ENCODE results near the gene KRTAP9-2. TPM values are rescaled to one million over a fixed set of nuclear protein-coding genes. Genes with fewer than 3 reads are reported as not detected.
"Not testable (repeated sequence)": the region's sequence is repeated elsewhere in the genome, so short reads cannot be mapped to it uniquely, and the experiment has no call there.

KRTAP9-2 gene
- total RNA-seq, 4 donors from 2014 or later, result not detected

DNA sequence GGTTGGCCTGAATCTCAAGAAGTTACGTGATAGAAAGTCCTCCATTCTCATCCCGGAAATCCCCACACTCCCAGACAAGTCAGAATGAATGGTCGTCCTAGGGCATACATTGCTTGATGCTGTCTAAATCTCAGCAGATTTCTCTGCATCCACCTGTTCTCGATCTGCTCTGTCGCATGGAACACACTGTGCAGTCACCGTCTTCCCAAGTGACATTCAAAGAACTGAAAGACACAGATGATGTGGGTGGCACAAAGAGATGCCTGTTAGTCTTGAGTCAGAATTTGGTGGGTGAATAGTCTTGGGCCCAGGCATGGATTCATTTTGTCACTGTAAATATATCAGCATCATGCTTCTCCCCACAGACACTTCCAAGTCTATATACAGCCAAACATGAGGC is 5.3 kb downstream of the KRTAP9-2 start:
- H3K27me3 ChIP-seq, result peaks cover 0 to 5% (median 4%) of the 10 kb centered on the region in 3 donors
- in situ Hi-C loops (cut with MboI; ENCODE audit: low sequenced_read_pairs in 4 of 4), result no loop called here
- DNase-seq, result no peak
- H3K9me3 ChIP-seq, result no peaks in the 10 kb centered on the region
- H3K4me3 ChIP-seq, result no peak overlapping the region
- H3K4me1 ChIP-seq, result no peaks in the 10 kb centered on the region
- no peaks in the 10 kb centered on the region for H3K36me3 ChIP-seq
- ATAC-seq, result no peak
- no peak overlapping the region for H3K27ac ChIP-seq
- TF ChIP-seq, protein P1, sequence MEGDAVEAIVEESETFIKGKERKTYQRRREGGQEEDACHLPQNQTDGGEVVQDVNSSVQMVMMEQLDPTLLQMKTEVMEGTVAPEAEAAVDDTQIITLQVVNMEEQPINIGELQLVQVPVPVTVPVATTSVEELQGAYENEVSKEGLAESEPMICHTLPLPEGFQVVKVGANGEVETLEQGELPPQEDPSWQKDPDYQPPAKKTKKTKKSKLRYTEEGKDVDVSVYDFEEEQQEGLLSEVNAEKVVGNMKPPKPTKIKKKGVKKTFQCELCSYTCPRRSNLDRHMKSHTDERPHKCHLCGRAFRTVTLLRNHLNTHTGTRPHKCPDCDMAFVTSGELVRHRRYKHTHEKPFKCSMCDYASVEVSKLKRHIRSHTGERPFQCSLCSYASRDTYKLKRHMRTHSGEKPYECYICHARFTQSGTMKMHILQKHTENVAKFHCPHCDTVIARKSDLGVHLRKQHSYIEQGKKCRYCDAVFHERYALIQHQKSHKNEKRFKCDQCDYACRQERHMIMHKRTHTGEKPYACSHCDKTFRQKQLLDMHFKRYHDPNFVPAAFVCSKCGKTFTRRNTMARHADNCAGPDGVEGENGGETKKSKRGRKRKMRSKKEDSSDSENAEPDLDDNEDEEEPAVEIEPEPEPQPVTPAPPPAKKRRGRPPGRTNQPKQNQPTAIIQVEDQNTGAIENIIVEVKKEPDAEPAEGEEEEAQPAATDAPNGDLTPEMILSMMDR (IDR thresholded peaks at IDR 0.05 in 4 of 5, conservative IDR thresholded peaks at IDR 0.05 in 1 of 5), result no peak
- TF ChIP-seq POLR2A (IDR thresholded peaks at IDR 0.05), result no peak
- intact Hi-C loops (cut with DNase I; ENCODE audit: low total_unique reads), result no loop called here

DNA sequence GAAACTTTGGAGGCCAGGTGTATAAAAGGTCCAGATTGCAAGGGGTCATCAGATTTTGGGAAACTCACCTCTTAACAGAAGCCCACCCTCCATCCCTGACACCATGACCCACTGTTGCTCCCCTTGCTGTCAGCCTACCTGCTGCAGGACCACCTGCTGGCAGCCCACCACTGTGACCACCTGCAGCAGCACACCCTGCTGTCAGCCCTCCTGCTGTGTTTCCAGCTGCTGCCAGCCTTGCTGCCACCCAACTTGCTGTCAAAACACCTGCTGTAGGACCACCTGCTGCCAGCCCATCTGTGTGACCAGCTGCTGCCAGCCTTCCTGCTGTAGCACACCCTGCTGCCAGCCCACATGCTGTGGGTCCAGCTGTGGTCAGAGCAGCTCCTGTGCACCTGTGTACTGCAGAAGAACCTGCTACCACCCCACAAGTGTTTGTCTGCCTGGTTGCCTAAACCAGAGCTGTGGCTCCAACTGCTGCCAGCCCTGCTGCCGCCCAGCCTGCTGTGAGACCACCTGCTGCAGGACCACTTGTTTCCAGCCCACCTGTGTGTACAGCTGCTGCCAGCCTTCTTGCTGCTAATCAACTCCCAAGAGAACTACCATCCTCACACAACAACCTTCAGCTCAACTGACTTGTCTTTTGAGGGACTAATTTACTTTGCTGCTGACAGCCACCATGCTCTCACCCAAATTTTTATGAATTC is 6.1 kb downstream of the KRTAP9-2 start, which contains the start of gene KRTAP9-3:
TSS of gene KRTAP9-3 (plus strand) at position 51 of the 707 bp plus-strand sequence. CDS start at position 104, 53 bp downstream.
- ATAC-seq; H3K36me3 ChIP-seq; H3K9me3 ChIP-seq; intact Hi-C loops (cut with DNase I; ENCODE audit: low total_unique reads); H3K4me3 ChIP-seq; DNase-seq; H3K4me1 ChIP-seq; H3K27ac ChIP-seq; in situ Hi-C loops (cut with MboI; ENCODE audit: low sequenced_read_pairs in 4 of 4); H3K27me3 ChIP-seq: not testable (repeated sequence)

GRCh38 chr17:41237116-41237515 is 10.7 kb downstream of the KRTAP9-2 start:
- intact Hi-C loops (cut with DNase I; ENCODE audit: low total_unique reads); in situ Hi-C loops (cut with MboI; ENCODE audit: low sequenced_read_pairs in 4 of 4); H3K4me3 ChIP-seq; DNase-seq; H3K4me1 ChIP-seq; H3K27me3 ChIP-seq; H3K9me3 ChIP-seq; ATAC-seq; H3K27ac ChIP-seq; H3K36me3 ChIP-seq: not testable (repeated sequence)

- H3K27me3 ChIP-seq; DNase-seq; H3K36me3 ChIP-seq; H3K27ac ChIP-seq; H3K9me3 ChIP-seq; H3K4me1 ChIP-seq; ATAC-seq; H3K4me3 ChIP-seq; in situ Hi-C loops (cut with MboI; ENCODE audit: low sequenced_read_pairs in 4 of 4); intact Hi-C loops (cut with DNase I; ENCODE audit: low total_unique reads): not testable (repeated sequence)
These were observed 11.5 kb downstream of the KRTAP9-2 start, which contains the start of gene KRTAP9-8 for GRCh38 chr17:41237949-41238437. TSS of gene KRTAP9-8 (plus strand) at chr17:41237999. CDS start at chr17:41238052, 53 bp downstream.

DNA sequence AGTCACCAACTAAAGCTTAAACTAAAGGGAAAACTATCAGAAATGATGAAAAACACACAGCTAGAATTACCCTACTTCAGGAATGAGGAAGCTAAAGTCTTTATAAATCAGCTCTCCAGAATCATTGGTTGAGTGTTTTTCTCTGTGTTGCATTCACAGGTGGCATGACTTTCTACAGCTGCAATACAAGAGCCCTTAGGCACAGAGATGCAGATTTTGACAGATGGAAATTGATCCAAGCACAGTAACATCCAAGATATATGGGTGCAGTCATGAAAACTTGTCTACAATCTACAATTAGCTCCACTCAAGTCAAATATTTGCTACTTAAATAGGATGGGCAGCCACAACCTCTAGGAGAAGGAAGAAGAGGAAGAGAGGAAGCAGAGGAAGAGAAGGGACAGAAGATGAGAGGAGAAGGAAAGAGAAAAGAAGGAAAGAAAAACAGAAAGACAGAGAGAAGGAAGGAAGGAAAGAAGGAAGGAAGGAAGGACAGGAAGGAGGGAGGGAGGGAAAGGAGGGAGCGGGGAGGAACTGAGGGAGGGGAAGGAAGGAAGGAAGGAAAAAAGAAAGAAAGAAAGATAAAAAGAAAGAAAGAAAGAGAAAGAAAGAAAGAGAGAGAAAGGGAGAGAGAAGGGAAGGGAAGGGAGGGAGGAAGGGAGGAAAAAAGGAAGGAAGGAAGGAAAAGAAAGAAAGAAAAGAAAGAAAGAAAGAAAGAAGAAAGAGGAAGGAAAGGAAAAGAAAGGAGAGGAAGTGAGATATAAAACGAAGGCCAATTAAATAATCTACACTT is 20.7 kb downstream of the KRTAP9-2 start:
- ATAC-seq; H3K4me1 ChIP-seq; DNase-seq; H3K27me3 ChIP-seq; in situ Hi-C loops (cut with MboI; ENCODE audit: low sequenced_read_pairs in 4 of 4); H3K36me3 ChIP-seq; H3K9me3 ChIP-seq; H3K27ac ChIP-seq; intact Hi-C loops (cut with DNase I; ENCODE audit: low total_unique reads); H3K4me3 ChIP-seq: not testable (repeated sequence)

GRCh38 chr17:41249637-41250240 is 23.3 kb downstream of the KRTAP9-2 start, which contains the start of gene KRTAP9-4:
TSS of gene KRTAP9-4 (plus strand) at chr17:41249687. CDS start at chr17:41249721, 34 bp downstream.
- DNase-seq; H3K4me1 ChIP-seq; ATAC-seq; H3K9me3 ChIP-seq; intact Hi-C loops (cut with DNase I; ENCODE audit: low total_unique reads); H3K27ac ChIP-seq; H3K4me3 ChIP-seq; H3K36me3 ChIP-seq: not testable (repeated sequence)
- in situ Hi-C loops (cut with MboI; ENCODE audit: low sequenced_read_pairs in 4 of 4), result loop anchor here in 1 of 4 donors (25.0 kb wide), 1 partner anchor 87 kb away; the partner anchor contains the start of genes KRTAP4-3 and KRTAP4-4
- peaks cover 0 to 11% (median 0%) of the 10 kb centered on the region in 3 donors for H3K27me3 ChIP-seq

Measured in gastrocnemius medialis (tissue), 4 donors.